HL-60/S4 (cell line): ENCODE measurements around the gene CELSR1.

Source experiments
- in situ Hi-C: fragments of 300-500 bp; cut with MboI; formaldehyde crosslinking; loops from 2 replicates; pipeline ENCODE4 v1.14.3; 2022; ENCODE audit warnings: low sequenced_read_pairs

The CELSR1 gene

GRCh38 chr22:46346680-46347405 lies 190.6 kb downstream of the CELSR1 start:
- in situ Hi-C loops: no loop called here

DNA sequence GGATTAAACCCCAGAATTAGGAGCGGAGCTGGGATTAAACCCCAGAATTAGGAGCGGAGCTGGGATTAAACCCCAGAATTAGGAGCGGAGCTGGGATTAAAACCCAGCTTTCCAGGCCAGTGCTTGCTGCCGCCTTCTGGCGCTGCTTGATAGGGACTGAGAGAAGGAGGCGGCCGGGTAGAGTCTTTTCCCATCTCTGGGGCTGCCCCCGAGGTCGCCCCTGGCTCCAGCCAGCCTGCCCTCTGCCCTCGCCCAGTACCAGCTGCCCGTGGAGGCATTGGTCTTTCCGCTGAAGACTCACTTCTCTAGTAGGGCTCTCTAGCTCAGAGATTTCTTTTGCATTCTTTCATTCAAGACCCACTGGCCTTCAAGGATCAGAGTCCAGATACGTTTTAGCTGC lies 196.7 kb downstream of the CELSR1 start:
- in situ Hi-C loops: no loop called here

- in situ Hi-C loops: no loop called here
Measured at GRCh38 chr22:46339956-46340355, 197.5 kb downstream of the CELSR1 start.

DNA sequence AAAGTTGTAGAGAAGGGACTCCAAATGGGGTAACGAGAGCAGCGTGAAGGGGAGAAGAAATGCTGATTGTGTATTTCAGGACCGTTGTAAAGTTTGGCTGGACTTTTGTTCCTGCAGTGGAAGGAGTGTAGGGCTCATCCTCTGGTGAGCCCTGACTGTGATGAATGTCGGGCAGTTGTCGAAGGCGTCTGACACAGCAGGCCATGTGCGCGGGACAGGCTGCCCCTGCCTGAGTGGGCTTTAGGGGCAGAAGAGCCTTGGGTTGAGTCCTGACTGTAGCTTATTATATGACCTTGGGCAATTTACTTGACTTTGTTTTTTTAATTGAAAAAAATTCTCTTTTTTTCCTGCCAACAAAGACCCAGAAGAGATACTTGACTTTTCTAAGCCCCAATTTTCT lies 198.8 kb downstream of the CELSR1 start:
- in situ Hi-C loops: no loop called here

GRCh38 chr22:46337870-46338269 lies 199.6 kb downstream of the CELSR1 start:
- in situ Hi-C loops: no loop called here

- in situ Hi-C loops: no loop called here
Measured at GRCh38 chr22:46336119-46337078, 201.0 kb downstream of the CELSR1 start.

DNA sequence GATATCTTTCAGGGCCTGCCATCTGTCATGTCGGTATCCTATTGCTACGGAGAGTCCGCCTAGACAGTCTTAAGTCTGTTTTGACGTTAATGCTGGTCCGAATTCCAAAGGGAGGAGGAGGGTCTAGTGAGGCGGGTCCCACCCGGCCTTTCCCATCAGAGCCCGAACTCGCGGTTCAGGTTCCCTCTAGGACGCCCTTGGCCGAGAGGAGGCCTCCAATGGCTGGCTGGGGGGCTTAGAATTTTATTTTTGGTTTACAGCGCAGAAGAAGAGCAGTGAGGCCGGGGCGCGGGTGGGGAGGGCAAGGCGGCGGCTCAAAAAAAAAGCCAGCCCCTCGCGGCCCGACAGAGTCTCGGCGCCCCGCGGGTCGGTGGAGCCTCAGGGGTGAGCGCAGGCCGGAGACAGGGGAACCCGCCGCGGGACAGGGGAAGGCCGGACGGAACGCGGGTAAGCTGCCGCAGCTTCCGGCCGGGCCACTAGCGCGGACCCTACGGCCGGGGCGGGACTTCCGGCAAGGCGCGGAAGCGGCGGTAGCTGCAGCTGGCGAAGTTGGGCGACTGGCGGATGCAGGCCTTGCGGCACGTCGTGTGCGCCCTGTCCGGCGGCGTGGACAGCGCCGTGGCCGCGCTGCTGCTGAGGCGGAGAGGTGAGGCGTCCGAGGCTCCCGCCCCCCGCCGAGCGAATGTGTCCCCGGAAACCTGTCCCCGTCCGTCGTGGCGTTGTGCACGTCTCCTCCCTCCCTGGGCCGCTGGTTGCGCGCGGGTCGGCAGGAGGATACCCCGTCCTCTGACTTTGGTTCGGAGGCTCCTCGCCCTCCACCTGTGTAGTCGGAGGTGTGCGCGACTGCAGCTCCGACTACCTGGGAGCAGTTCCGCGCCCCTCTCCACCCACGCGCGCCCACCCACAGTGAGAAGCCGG lies 202.0 kb downstream of the CELSR1 start, which contains the start of gene TRMU:
Gene TRMU, plus strand, starts transcription at position 514 of the 918 bp plus-strand sequence. Its CDS starts 51 bp downstream, at position 565.
- in situ Hi-C loops: no loop called here

- in situ Hi-C loops: no loop called here
Measured at GRCh38 chr22:46331496-46331895, 205.9 kb downstream of the CELSR1 start.

DNA sequence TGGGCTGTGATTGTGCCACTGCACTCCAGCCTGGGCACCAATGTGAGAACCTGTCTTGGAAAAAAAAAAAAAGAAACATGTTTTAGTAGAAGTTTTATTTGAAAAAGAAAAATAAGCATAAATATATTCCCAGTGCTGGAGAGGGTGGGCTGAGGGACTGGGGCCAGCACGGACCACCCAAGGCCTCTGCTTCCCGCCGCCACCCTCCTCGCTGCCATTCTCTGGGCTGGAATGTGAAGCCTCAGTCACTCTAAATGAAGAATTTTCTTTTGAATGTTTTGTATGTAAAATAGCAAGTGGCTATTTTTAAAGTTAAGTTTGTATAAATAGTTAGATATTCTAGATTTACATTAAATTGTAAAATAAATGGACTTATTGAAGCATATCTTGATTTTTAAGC lies 207.0 kb downstream of the CELSR1 start:
- in situ Hi-C loops: no loop called here

DNA sequence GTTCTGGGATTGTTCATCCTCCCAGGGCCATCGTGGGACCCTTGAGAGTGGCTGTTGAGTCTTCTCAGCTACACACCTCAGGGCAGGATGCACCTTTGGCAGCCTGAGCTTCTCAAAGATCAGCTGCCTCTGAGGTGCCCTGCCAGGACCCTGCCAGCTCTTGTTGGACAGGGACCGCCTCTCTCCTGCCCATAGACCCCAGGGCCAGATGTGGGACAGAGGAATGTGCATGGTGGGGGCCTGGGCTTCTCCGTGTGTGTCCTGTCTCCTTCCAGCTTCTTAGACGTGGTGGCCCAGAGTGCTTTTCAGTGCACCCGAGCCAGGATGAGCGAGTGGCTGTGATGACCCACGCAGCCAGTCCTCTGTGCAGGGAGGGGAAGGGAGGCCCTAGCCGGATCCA lies 207.8 kb downstream of the CELSR1 start:
- in situ Hi-C loops: no loop called here

- in situ Hi-C loops: no loop called here
Measured at GRCh38 chr22:46328797-46329196, 208.6 kb downstream of the CELSR1 start.

DNA sequence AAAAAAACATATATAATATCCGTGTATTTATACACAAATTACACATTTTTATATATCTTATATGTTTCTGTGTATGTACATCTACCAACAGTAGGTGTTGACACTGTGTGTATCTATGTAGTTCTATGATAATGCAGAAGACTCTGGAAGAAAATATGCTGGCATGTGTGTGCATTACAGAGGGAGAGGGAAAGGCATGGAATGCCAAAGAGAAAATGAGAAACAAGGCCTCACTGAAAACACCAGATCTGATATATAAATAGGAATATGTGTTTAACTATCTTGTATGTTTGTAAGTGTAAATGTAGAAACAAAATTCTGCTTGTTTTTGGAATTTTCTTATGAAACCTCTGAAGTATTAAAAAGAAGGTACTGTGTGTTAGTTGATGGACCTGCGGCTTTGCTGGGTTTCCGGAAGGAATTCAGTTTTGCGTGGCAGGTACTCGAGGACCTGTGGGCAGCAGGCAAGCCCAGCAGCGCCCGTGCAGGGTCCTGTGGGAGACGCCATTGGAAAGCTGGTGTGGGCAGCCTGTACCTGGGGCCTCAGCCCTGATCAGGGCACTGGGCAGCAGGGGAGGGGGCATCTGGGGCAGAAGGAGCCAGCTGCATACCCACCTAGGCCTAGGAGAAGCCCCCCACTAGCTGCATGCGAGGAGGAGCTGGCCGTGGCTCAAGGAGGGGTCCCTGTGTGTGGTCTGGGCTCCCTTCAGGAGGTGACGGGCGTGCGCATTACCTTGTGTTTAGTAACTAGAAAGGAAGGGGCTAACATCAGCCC lies 209.5 kb downstream of the CELSR1 start:
- in situ Hi-C loops: no loop called here

- in situ Hi-C loops: no loop called here
Measured at GRCh38 chr22:46326066-46326680, 211.2 kb downstream of the CELSR1 start.

DNA sequence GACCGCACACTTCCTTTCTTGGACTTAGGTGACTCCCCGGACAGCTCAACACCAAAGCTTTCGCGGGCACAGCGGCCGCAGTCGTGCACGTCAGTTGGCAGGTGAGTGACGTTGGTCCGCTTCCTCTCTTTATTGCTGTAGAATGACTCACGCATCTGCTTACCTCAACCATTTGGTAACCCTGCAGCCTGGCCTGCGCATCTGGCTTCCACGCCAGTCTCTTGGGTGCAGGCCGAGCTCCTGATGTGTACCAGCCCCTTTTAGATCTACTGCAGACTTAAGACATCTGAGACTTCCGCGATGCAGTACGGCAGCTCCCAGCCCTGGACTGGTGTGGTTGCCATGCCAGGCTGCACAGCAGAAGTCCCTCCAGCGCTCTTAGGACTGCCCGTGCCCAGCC lies 214.3 kb downstream of the CELSR1 start:
- in situ Hi-C loops: no loop called here

DNA sequence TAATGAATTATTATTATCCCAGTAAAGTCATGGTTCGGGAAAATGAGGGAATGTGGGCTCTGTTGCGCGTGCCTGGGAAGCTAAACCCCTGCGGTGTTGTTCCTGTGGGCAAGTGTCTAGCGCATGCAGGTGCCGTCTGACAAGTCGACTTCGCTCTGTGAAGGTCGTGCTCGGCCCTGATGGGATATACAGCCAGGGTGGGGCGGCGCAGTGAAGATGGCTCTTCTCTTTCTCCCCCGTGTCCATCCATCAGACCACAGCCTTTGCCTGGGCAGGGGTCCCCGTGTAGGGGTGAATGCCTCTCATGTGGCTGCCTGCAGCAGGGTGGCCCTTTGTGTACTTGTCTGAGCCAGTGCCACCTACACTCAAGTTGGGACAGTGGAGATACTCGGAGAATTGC lies 214.7 kb downstream of the CELSR1 start:
- in situ Hi-C loops: no loop called here

GRCh38 chr22:46320716-46321386 lies 216.6 kb downstream of the CELSR1 start:
- in situ Hi-C loops: no loop called here

DNA sequence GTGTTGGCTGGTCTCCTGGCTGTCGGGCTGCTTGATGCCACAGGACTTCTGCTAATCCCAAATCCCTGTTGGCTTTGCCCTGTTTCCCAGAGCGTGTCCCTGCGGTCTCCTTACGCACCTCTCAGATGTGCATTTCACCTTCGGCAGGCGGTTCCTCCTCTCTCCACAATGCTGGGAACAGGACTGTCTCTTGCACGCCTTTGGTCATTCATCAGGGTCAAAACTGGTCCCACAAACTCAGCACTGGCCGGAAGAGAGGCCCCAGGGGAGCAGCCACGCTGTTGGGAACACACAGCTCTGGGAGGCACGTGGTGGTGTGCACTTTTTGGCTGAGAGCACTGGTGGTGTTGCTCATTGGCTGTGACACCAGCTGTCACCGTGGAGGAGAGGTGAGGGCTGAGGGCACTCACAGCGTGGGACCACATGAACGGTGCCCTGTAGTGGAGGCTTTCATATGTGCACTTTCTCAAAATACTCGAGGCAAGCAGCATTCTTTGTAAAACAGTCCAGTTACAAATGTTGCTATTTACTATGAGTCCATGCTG lies 217.2 kb downstream of the CELSR1 start:
- in situ Hi-C loops: no loop called here

GRCh38 chr22:46319319-46319718 lies 218.1 kb downstream of the CELSR1 start:
- in situ Hi-C loops: loop anchor here (10.0 kb wide), 1 partner anchor 315 kb away; no protein-coding TSS in a partner anchor

DNA sequence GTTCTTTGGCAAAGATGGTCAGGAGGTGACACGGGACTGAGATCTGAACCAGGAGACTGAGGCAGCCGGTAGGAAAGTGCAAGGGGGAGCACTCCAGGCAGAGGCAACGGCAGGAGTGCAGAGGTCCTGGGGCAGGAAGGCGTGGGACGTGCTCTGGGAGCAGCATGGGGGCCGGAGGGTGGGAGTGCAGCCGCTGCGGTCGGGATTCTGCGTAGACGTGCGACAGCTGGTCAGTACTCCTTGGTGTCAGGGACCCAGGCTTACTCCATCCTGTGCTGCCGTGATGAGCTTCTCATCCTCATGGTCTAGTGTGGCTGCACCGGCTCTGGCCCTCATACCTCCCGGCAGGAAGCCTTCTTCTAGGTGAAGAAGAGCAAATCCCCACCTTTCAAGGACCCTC lies 218.8 kb downstream of the CELSR1 start:
- in situ Hi-C loops: loop anchor here (10.0 kb wide), 1 partner anchor 314 kb away; no protein-coding TSS in a partner anchor
